ENCODE results near the gene ELAPOR2. TPM values are rescaled to one million over a fixed set of nuclear protein-coding genes. Genes with fewer than 3 reads are reported as not detected.

Gene ELAPOR2
- total and polyA plus RNA-seq, 9 of the 15 experiments (the other 6 are each of a cell fraction or from before 2014, with no cell fraction given), result 9.2 to 72.0 (median 35.0) TPM

DNA sequence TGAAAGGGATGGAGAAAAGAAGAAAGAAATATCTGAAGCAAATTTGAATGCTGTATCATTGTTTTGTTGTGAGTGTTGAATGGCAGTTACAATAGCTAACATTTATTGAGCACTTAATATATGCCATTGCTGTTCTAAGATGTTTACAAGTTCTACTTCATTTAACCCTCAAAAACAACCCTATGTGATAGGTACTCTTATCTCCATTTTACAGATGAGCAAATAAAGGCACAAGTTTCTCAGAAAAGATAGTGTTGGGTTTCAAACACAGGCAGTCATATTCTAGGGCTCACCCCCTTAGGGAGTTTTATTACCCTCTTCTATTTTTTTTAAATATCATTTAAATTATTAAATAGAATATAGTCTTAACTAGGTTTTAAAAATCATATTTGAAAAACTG is 8.3 kb upstream of the ELAPOR2 start:
- no peak for DNase-seq (ENCODE audit: extremely low read depth in 1 of 4, low spot score in 3 of 4)
- Histone ChIP-seq H4K20me1 (replicated peaks; ENCODE audit: control insufficient read depth, insufficient read depth, low read length) (no peaks in the 10 kb centered on the region), H3K4me3 (no peak overlapping the region), H3K4me1 (replicated peaks in 1 of 2; ENCODE audit: control insufficient read depth in 2 of 2, insufficient read depth in 2 of 2, low read length in 2 of 2) (0 out of 5 replicates have a peak, but pooled peaks cover 0 to 2% of the 10 kb centered on the region in 2 experiments), H3K27ac (ENCODE audit: extremely low read depth, low read depth, low read length) (no peak overlapping the region), H3K9me3 (replicated peaks; ENCODE audit: control insufficient read depth, insufficient read depth, low read depth, low read length) (no peaks in the 10 kb centered on the region), H3K9me1 (ENCODE audit: control insufficient read depth, insufficient read depth, low read length) (no peaks in the 10 kb centered on the region), H3K9ac (ENCODE audit: insufficient read depth in 1 of 2, low read depth in 2 of 2, low read length in 2 of 2) (no peak overlapping the region), H3K36me3 (ENCODE audit: control insufficient read depth, insufficient read depth, low read length) (no peaks in the 10 kb centered on the region), H2AFZ (ENCODE audit: low read depth, low read length) (peak overlapping the region; percentile 1; the same call in 1 of the 2 replicates), H3K79me2 (ENCODE audit: control insufficient read depth, insufficient read depth, low read length) (no peaks in the 10 kb centered on the region), H3K27me3 (ENCODE audit: control insufficient read depth in 2 of 2, insufficient read depth in 2 of 2, low read length in 2 of 2) (no peaks in the 10 kb centered on the region), H3K4me2 (ENCODE audit: insufficient read depth, low read length) (no peak overlapping the region)
- POLR2A ChIA-PET, result no interaction called here
- TF ChIP-seq SMAD2 (IDR thresholded peaks at IDR 0.05; ENCODE audit: low read depth, low read length) (no peak), LCOR (CRISPR knock-in tag; IDR thresholded peaks at IDR 0.05) (no peak), ZNF707 (CRISPR knock-in tag; conservative IDR thresholded peaks at IDR 0.05) (no peak), HDAC2 (IDR thresholded peaks at IDR 0.05) (0 out of 2 replicates have a peak, but pooled peaks have one; percentile 41), RBFOX2 (IDR thresholded peaks at IDR 0.05; ENCODE audit: low read depth, low read length) (no peak), ZNF699 (CRISPR knock-in tag; IDR thresholded peaks at IDR 0.05; ENCODE audit: insufficient replicate concordance) (no peak), KDM1A (IDR thresholded peaks at IDR 0.05) (peak in 1 of 2 experiments; percentile 71; a peak in 2 of 4 replicates), RBM25 (IDR thresholded peaks at IDR 0.05; ENCODE audit: low read depth, low read length, severe bottlenecking) (peak; percentile 99), ZC3H8 (IDR thresholded peaks at IDR 0.05) (no peak), SETDB1 (IDR thresholded peaks at IDR 0.05; ENCODE audit: low read length) (no peak), ZBTB8A (IDR thresholded peaks at IDR 0.05; ENCODE audit: partially characterized antibody) (no peak), BCOR (IDR thresholded peaks at IDR 0.05) (peak; percentile 93)
- TF ChIP-seq, protein P1, sequence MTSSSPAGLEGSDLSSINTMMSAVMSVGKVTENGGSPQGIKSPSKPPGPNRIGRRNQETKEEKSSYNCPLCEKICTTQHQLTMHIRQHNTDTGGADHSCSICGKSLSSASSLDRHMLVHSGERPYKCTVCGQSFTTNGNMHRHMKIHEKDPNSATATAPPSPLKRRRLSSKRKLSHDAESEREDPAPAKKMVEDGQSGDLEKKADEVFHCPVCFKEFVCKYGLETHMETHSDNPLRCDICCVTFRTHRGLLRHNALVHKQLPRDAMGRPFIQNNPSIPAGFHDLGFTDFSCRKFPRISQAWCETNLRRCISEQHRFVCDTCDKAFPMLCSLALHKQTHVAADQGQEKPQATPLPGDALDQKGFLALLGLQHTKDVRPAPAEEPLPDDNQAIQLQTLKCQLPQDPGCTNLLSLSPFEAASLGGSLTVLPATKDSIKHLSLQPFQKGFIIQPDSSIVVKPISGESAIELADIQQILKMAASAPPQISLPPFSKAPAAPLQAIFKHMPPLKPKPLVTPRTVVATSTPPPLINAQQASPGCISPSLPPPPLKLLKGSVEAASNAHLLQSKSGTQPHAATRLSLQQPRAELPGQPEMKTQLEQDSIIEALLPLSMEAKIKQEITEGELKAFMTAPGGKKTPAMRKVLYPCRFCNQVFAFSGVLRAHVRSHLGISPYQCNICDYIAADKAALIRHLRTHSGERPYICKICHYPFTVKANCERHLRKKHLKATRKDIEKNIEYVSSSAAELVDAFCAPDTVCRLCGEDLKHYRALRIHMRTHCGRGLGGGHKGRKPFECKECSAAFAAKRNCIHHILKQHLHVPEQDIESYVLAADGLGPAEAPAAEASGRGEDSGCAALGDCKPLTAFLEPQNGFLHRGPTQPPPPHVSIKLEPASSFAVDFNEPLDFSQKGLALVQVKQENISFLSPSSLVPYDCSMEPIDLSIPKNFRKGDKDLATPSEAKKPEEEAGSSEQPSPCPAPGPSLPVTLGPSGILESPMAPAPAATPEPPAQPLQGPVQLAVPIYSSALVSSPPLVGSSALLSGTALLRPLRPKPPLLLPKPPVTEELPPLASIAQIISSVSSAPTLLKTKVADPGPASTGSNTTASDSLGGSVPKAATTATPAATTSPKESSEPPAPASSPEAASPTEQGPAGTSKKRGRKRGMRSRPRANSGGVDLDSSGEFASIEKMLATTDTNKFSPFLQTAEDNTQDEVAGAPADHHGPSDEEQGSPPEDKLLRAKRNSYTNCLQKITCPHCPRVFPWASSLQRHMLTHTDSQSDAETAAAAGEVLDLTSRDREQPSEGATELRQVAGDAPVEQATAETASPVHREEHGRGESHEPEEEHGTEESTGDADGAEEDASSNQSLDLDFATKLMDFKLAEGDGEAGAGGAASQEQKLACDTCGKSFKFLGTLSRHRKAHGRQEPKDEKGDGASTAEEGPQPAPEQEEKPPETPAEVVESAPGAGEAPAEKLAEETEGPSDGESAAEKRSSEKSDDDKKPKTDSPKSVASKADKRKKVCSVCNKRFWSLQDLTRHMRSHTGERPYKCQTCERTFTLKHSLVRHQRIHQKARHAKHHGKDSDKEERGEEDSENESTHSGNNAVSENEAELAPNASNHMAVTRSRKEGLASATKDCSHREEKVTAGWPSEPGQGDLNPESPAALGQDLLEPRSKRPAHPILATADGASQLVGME (CRISPR knock-in tag; IDR thresholded peaks at IDR 0.05), result no peak
- FAIRE-seq, result no peak
- ATAC-seq, result no peak
- BruUV-seq (replicated peaks), result no TSS peak
- intact Hi-C loops (cut with micrococcal nuclease), result no loop called here
- CTCF ChIA-PET (ENCODE audit: low intra/inter-chr PET ratio), result no interaction called here
- in situ Hi-C loops (cut with MboI), result no loop called here

Data from K562 (cell line).